ENCODE measurements around the gene ARFRP1.
"Not testable (repeated sequence)": the region's sequence is repeated elsewhere in the genome, so short reads cannot be mapped to it uniquely, and the experiment has no call there.

The ARFRP1 gene

DNA sequence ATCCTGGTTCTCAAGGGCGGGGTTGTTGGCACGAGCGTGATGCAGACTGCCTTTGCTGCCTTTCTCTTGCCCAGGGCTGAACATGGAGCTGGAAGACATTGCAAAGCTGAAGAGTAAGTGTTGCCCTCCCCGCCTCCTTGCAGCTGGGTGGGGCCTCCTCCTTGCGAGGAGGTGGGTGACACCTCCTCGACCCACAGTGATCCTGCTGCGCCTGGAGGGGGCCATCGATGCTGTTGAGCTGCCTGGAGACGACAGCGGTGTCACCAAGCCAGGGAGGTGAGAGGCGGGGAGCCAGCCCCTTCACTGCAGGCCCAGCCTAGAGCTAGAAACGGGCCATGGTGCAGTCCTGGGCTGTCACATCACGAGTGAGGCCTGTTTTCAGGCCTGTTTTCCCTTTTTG, 29.7 kb downstream of the ARFRP1 start:
- no peak for DNase-seq (ENCODE audit: low read depth, low spot score)

DNA sequence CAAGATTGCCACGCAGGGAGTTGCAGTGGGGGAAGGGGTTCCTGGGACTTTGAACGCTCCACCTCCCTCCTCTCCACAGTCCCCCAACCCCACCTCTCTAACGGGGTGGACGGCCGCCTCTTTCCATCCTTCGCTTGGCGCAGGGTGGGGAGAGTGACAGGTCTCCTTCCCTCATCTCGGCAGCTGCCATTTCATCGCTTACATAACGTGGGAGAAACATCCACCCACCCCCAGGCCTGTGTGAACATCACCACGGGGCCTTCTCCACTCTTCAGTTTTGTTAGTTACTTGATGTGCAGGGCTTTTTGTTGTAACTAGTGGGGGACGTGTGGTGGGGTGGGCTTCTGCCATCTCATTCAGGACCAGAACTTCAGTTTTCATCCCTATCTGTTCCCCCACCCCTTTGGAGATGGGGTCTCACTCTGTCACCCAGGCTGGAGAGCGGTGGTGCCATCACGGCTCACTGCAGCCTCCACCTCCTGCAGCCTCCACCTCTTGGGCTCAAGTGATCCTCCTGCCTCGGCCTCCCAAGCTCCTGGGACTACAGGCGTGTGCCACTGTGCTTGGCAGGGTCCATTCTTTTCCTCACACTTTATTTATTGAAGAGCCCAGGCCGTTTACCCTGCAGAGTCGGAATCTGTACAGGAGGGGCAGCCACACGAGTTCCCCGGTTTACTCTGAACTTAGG, 32.0 kb downstream of the ARFRP1 start:
- no peak for DNase-seq (ENCODE audit: low read depth, low spot score)

DNA sequence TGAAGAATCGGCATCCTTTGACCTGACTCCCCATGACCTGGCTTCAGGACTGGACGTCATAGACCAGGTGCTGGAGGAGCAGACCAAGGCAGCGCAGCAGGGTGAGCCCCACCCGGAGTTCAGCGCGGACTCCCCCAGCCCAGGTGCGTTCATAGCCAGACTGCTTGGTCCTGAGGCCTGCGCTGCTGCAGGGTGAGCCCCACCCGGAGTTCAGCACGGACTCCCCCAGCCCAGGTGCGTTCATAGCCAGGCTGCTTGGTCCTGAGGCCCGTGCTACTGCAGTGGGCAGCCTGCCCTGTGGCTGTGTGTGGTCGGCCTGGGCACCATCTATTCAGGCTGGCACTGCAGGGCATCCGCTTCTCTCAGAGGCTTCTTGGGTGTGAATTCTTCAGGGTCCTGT, 33.8 kb downstream of the ARFRP1 start:
- DNase-seq (ENCODE audit: low read depth, low spot score): no peak

DNA sequence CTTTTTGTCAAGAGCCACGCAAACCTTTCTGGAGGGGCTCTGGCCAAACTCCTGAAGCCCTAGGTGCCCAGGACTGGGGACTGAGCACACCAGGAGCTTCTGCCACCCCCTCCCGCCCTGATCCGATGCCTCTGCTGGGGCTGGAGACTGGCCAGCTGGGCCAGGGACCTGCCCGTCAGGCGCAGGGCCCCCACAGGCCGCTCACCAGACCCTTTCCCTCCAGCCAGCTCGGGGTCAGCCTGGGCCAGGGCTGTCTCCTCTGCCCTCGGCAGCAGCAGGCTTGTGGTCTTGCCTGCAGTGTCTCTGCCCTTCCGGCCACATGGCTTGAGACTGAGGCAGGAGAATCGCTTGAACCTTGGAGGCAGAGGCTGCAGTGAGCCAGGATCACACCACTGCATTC, 35.1 kb downstream of the ARFRP1 start:
- no peak for DNase-seq (ENCODE audit: low read depth, low spot score)

DNA sequence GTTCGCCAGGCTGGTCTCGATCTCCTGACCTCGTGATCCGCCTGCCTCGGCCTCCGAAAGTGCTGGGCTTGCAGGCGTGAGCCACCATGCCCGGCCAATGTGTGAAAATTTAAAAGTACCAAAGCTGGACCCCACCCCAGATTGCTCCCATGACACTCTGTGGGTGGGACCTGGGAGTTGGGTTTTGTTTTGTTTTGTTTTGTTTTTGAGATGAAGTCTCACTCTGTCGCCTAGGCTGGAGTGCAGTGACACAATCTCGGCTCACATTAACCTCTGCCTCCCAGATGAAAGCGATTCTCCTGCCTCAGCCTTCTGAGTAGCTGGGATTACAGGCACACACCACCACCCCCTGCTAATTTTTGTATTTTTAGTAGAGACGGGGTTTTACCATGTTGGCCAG, 36.1 kb downstream of the ARFRP1 start:
- DNase-seq (ENCODE audit: low read depth, low spot score): not testable (repeated sequence)

DNA sequence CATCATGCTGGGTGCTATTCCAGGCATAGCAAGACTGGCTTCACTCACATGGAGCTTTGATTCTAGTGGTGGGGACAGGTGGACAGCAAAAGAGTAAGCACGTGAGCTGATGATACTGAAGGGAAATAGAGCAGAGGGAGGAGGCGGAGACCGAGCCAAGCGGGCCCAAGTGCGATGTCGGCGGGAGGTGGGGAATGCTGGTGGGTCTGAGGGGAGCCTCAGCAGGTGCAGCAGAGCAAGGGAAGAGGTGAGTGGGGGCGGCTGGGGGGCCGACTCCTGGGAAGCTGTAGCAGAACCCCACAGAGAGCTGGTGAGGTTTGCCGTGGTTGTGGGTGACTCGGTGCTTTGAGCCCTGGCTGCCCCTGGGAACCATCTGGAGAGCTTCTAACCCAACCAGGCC, 39.4 kb downstream of the ARFRP1 start:
- no peak for DNase-seq (ENCODE audit: low read depth, low spot score)

DNA sequence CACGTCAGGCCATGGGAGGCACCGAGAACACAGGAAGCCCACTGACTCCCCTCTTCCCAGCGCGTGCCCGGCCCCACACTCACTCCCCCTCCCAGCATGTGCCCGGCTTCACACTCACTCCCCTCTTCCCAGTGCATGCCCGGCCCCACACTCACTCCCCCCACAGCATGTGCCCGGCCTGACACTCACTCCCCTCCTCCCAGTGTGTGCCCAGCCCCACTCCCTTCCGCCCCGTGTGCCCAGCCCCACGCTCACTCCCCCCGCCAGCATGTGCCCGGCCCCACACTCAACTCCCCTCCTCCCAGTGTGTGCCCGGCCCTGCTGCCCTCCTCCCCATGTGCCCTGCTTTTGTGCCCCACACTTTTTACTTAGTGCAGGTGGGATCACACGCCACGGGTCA, 39.9 kb downstream of the ARFRP1 start:
- no peak for DNase-seq (ENCODE audit: low read depth, low spot score)

DNA sequence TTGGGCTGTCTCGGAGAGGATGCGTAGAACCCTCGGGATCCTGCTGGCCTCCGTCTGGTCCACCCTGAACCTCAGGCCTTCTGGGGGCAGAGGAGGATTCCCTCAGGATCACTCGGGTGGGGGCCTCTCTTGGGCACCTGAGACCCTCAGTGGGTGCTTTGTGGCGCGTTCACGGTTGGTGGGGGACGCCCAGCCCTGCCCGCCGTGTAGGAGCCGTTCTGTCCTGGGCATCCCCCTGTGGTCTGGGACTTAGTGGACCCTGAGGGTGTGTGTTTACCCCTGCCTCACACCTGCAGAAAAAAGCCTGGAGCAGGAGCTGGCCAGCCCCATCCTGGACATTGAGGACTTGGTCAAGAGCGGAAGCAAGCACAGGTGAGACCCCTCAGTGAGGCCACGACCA, 42.1 kb downstream of the ARFRP1 start:
- DNase-seq (ENCODE audit: low read depth, low spot score): no peak

DNA sequence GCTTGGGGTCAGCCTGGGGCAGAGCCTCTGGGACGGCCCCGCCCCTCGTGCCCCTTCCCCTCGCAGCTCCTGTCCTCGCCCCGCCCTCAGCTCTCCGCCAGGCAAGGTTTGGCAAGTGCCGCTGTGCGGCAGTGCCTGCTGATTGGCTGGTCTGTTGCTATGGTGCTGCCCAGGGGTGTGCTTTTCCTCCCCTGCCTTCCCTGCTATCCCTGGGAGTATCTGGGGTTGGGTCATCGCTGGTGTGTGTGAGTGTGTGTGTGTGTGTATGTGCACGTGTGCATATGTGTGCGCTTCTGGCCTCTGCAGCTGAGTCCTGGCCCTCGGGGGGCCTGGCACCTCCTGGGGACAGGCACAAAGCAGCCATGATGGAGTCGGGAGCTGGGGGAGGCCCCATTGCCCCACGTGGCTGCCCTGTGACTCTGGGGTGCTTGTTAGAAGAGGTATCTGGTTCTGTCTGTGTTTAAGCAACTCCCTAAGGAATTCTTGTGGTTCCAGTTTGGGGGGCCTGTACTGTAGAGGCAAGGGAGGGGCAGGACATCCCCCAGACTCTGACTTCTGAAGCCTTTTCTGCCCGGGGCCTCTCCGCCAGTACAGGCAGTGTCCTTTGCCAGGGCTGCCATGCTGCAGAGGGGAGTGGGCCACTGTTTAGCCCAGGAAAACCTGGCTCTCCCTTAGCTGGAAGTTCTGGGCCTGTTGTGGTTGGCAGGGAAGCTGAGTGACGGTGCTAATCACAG, 42.7 kb downstream of the ARFRP1 start:
- no peak for DNase-seq (ENCODE audit: low read depth, low spot score)

DNA sequence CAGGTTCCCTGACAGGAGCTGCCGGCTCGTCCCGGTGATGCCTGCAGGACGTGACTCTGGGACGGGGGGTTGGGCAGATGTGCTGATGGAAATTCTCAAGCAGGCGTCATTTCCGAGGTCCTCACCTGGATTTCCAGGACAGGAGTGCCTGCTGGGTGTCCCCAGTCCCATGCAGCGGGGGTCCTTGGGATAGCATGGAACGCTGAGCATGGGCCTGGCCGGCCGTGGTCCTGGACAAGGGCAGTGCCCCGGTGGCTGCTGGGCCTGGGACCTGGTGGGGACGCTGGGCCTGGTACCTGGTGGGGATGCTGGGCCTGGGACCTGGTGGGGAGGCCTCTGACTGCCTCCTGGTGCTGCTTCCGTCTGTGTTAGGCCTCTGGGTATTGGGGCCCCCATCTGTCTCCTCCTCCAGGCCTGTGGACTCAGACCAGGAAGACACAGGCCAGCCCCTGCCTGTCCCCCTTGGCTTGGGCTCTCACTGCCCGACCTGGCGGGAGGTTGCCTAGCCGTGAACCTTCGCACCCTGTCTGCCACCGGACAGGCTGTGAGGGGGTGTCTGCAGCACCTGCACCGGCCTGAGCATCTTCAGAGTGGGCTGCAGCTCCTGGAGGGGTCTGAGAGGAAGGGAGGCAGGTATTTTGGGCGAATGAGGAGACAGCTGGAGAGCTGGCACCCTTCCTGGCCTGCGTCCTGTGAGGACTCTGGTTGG, 43.5 kb downstream of the ARFRP1 start:
- no peak for DNase-seq (ENCODE audit: low read depth, low spot score)

DNA sequence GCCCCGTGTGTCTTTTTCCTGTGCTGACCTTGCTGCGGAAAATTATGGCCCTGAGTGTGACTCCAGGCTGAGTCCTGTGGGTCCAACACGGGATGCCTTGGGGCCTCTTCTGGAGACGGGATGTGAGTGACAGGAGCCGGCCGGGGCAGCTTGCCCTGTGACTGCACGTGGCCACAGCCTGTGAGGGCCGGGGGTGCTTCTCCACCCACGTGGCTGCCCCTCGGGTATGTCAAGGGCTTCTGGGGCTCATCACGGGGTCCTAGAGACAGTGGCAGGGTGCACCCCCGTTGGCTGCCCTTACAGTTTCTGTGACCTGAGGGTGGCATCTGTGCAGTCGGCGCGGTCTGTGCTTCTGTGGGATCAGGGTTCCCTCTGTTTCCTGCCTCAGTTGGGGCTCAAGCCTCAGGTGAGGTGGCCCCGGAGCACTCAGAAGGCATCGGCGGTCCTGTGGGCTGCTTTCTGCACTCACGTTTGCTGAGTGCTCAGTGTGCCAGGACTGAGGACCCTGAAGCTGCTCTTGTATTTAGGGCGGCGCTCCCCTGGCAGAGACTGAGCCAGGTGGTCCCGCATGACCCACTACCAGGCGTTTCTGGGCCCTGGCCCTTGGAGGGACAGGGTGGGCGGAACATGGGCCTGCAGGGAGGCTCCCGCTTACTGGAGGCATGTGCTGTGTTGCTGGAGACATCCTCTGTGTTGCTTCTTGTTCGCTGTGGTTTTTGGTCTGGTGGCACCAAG, 44.3 kb downstream of the ARFRP1 start:
- no peak for DNase-seq (ENCODE audit: low read depth, low spot score)

DNA sequence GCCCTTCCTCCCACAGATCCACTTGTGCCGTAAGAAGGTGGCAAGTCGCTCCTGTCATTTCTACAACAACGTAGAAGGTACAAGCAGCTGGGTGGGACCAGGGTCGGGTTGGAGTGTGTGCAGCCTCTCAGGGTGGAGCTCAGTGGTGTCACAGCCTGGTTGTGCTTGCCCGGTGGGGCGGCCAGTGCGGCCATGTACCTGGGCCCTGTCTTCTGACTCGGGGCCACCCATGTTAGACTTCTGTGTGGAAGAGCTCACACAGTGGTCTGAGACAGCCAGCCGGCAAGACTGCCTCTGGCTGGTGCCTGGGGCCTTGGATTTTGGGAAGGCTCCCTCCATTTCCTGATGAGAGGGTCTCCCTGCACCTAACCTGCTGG, 45.0 kb downstream of the ARFRP1 start:
- no peak for DNase-seq (ENCODE audit: low read depth, low spot score)

DNA sequence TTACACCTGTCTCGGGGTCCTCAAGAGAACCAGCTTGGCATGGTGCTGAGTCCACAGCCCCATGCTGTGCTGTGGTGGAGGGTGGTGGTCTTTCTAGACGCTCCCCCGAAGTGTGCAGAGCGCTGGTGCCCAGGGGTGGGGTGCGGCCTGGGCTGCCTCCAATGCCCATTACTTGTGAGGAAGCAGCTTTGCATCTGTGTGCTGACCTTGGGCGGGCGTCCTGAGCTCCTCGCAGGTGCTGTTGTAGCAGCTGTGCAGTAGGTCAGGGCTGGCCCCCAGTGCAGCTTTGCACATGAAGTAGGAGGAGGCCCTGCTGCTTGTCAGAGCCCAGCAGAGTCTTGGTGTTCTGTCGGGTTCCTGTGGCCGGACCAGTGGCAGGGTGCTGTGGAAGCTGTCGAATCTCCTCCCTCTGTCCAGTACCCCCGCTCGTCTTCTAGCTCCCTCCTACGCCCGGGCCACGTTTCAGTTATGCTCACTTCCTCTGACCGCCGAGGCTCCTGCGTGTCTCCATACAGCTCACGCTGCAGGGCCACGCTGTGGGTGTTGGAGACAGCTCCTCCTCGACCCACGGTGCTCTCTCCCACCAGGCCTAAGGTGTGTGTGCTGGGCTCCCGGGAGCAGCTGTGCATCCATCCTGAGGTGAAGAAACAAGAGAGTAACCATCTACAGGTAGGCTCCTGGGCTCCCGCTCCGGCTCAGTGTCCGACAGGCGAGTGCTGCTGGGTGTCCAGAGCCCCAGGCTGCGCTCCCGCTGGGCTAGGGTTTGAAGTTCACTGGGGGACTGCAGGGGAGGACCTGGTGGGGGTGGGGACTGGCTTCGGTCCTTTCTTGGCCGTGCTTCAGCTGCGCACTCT, 45.6 kb downstream of the ARFRP1 start:
- DNase-seq (ENCODE audit: low read depth, low spot score): no peak

DNA sequence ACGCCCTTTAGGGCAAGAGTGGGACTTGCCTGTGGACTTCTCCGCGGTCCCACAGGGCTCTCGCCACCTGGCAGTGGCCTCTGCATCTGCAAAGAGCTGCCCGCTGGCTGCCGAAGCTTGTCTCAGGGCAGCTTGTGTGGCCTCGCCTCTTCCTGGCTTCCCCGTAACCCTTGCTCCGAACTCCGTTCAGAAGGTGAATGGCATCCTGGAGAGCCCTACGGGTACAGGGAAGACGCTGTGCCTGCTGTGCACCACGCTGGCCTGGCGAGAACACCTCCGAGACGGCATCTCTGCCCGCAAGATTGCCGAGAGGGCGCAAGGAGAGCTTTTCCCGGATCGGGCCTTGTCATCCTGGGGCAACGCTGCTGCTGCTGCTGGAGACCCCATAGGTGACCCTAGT, 46.7 kb downstream of the ARFRP1 start:
- DNase-seq (ENCODE audit: low read depth, low spot score): no peak

DNA sequence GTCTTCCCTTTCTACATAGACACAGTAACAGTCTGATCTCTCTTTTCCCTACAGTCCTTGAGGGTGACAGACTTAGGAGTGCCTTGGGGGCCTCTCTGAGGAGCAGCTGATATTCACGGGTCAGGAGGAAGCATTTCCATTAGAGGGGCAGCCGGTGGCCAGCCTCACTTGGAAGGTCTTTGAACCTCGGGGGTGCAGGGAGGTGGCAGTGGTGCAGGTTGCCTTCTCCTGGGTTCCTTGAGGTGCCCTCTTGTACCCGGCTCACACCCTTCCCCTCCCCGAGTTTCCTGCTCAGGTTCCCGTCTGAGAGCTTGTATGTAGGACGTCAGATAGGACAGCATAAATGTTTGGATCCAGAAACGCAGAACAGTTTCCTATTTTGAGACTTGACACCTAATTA, 47.2 kb downstream of the ARFRP1 start:
- DNase-seq (ENCODE audit: low read depth, low spot score): no peak

DNA sequence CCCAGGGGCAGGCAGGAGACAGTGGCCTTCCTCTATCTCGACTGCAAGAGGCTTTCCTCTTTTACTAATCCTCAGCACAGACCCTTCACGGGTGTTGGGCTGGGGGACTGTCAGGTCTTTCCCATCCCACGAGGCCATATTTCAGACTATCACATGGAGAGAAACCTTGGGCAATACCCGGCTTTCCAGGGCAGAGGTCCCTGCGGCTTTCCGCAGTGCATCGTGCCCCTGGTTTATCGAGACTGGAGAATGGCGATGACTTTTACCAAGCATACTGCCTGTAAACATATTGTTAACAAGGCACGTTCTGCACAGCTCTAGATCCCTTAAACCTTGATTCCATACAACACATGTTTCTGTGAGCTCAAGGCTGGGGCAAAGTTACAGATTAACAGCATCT, 47.6 kb downstream of the ARFRP1 start:
- not testable (repeated sequence) for DNase-seq (ENCODE audit: low read depth, low spot score)

DNA sequence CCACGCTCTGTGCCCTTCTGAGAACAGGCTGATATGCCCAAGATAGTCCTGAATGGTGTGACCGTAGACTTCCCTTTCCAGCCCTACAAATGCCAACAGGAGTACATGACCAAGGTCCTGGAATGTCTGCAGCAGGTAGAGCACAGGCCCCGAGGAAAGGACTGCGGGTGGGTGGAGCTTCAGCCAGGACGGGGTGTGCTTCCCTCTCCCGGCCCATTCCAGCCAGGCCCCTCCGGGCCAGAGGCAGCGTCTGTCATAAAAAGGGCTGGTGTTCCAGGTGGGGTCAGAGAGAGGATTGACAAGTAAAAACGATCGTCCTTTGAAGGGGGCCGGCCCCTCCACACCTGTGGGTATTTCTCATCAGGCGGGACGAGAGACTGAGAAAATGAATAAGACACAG, 48.4 kb downstream of the ARFRP1 start:
- DNase-seq (ENCODE audit: low read depth, low spot score): no peak

DNA sequence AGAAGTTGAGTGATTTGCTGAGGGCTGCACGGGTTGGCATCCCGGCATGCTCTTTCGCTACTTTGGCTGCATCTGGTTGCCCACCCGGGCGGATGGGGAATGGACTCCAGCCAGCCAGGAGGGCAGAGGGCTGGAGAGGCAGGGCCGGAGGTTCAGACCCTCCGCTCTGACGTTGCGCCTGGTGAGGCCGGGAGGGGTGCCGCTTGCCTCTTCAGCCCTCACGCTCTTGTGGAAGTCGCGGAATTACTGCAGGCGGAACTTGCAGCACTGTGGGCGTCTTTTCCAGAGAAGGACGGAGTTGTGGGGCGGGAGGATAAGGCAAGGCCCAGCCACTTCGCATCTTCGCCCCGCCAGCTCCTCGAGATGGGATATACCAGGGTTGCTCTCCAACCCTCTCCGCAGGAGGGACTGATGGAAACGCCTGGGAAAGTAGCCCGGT, 49.0 kb downstream of the ARFRP1 start:
- no peak for DNase-seq (ENCODE audit: low read depth, low spot score)

DNA sequence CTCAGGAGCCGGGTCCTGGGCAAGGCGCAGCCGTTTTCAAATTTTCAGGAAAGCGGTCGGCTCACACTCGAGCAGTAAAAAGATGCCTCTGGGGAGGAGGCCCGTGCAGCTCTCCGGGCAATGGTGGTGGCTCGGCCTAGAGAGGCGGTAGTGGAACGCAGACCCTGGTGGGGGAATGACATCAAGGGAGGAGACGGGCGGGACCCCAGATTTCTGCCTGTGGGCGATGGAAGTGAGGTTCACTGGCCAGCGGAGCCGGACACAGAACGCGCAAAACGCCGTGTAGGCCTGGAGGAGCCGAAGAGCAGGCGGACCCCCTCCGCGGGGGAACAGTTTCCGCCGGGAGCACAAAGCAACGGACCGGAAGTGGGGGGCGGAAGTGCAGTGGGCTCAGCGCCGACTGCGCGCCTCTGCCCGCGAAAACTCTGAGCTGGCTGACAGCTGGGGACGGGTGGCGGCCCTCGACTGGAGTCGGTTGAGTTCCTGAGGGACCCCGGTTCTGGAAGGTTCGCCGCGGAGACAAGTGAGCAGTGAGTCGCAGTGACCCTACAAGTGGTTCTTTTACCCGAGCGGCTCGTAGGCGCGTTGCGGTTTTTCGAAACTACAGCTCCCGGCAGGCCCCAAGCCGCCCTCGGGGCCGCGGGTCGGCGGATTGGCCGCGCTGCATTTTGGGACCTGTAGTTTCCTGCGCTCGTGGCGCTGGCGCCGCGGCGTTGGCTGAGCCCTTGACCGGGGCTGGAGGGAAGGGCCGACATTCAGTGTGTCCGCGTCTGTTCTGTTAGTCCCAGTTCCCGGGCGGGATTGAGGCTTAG, 49.6 kb downstream of the ARFRP1 start, which contains the start of gene RTEL1:
Gene RTEL1, plus strand, starts transcription at position 376 of the 812 bp plus-strand sequence. CDS start 1,091 bp downstream, outside the sequence.
- peak; percentile 75 for DNase-seq (ENCODE audit: low read depth, low spot score)

DNA sequence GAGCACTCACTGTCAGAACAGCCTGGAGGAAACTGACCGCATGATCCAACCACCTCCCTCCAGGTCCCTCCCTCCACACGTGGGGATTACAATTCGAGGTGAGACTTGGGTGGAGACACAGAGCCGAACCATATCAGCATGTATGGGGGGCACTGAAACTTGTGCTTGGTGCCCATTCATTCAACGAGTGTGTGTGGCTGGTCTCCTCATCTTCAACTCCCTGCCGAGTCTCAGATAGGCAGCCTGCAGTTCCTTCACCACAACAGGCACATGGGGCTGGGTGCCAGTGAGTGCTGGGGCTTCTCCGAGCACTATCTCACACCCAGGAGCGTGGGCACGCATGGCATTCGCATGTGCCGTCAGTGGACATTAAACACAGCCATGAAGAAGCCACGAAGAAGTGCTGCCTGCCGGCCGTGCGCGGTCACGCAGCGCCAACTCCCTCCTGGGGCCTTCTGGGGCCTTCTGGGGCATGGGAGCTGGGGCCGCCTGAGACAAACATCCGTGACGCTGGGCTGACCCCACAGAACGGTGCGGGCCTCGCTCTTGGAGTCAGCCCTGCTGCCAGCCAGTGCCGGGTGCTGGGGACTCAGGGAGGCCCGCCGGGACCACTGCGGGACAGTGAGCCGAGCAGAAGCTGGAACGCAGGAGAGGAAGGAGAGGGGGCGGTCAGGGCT, 50.4 kb downstream of the ARFRP1 start:
- no peak for DNase-seq (ENCODE audit: low read depth, low spot score)

All from activated naive CD8-positive, alpha-beta T cell treated with anti-CD3 and anti-CD28 coated beads, Interleukin-2, amount 50 U/mL, for 16 hours (primary cell).